GM18861 (cell line): ENCODE data around the gene MTM1.

Experiments
- ATAC-seq: cut with Tn5 transposase; IDR thresholded peaks from one replicate; pipeline ENCODE4 v1.9.1; 2021; ENCODE audit not compliant: unreplicated experiment

MTM1 gene

GRCh38 chrX:150548251-150548650 lies 20.2 kb upstream of the MTM1 start:
- ATAC-seq: no peak

- ATAC-seq: no peak
These were observed 19.7 kb upstream of the MTM1 start for GRCh38 chrX:150548684-150549083.

- no peak for ATAC-seq
These were observed 16.5 kb upstream of the MTM1 start for GRCh38 chrX:150551963-150552362.

GRCh38 chrX:150558424-150558823 lies 10.0 kb upstream of the MTM1 start:
- no peak for ATAC-seq

GRCh38 chrX:150564838-150565237 lies 3.6 kb upstream of the MTM1 start:
- ATAC-seq: no peak

- ATAC-seq: no peak
These were observed 2.9 kb upstream of the MTM1 start for GRCh38 chrX:150565551-150565950.

- no peak for ATAC-seq
These were observed 1.7 kb upstream of the MTM1 start for GRCh38 chrX:150566734-150567182.

- ATAC-seq: no peak
These were observed 639 bp upstream of the MTM1 start for GRCh38 chrX:150567645-150568319.

- peak; percentile 21 for ATAC-seq
These were observed 695 bp downstream of the MTM1 start for GRCh38 chrX:150569155-150569477.

GRCh38 chrX:150570512-150570911 lies 2.1 kb downstream of the MTM1 start:
- peak; percentile 18 for ATAC-seq

GRCh38 chrX:150572206-150572605 lies 3.8 kb downstream of the MTM1 start:
- no peak for ATAC-seq

- ATAC-seq: no peak
These were observed 4.7 kb downstream of the MTM1 start for GRCh38 chrX:150573106-150573505.

- no peak for ATAC-seq
These were observed 5.3 kb downstream of the MTM1 start for GRCh38 chrX:150573702-150574101.

- peak; percentile 50 for ATAC-seq
These were observed 6.4 kb downstream of the MTM1 start for GRCh38 chrX:150574559-150575418.

- ATAC-seq: no peak
These were observed 7.0 kb downstream of the MTM1 start for GRCh38 chrX:150575419-150575814.

- no peak for ATAC-seq
These were observed 8.8 kb downstream of the MTM1 start for GRCh38 chrX:150577174-150577573.

- no peak for ATAC-seq
These were observed 12.8 kb downstream of the MTM1 start for GRCh38 chrX:150581093-150581775.

GRCh38 chrX:150582338-150582948 lies 14.0 kb downstream of the MTM1 start:
- no peak for ATAC-seq

GRCh38 chrX:150587585-150588503 lies 19.4 kb downstream of the MTM1 start:
- ATAC-seq: no peak

GRCh38 chrX:150594584-150594983 lies 26.2 kb downstream of the MTM1 start:
- no peak for ATAC-seq
